Activated T-cell treated with anti-CD3 and anti-CD28 coated beads, Interleukin-2, amount 50 U/mL, for 24 hours (primary cell): Measurements from ENCODE around the gene SLC2A4RG.

Experiments
- DNase-seq: peaks from one replicate; pipeline ENCODE4 v3.0.0-alpha.2; 2020
- H3K27ac Mint-ChIP-seq: 2 replicates; pipeline ENCODE4 v1.8.0; 2020; ENCODE audit warnings: mild to moderate bottlenecking, mixed read lengths
- H3K27me3 Mint-ChIP-seq: 2 replicates; pipeline ENCODE4 v1.8.0; 2020; ENCODE audit warnings: mixed read lengths
- H3K36me3 Mint-ChIP-seq: 2 replicates; pipeline ENCODE4 v1.8.0; 2020; ENCODE audit warnings: low read depth, mixed read lengths
- H3K4me1 Mint-ChIP-seq: 2 replicates; pipeline ENCODE4 v1.8.0; 2020; ENCODE audit warnings: low read depth, mixed read lengths
- H3K4me3 Mint-ChIP-seq: 2 replicates; pipeline ENCODE4 v1.8.0; 2020; ENCODE audit warnings: mild to moderate bottlenecking, moderate library complexity, mixed read lengths
- H3K9me3 Mint-ChIP-seq: 2 replicates; pipeline ENCODE4 v1.8.0; 2020; ENCODE audit warnings: mixed read lengths

SLC2A4RG gene

GRCh38 chr20:63791497-63792156, 52.1 kb downstream of the SLC2A4RG start:
- H3K27ac Mint-ChIP-seq: no peak overlapping the region

GRCh38 chr20:63792866-63793265, 53.3 kb downstream of the SLC2A4RG start:
- Mint-ChIP-seq H3K9me3 (no peaks in the 10 kb centered on the region), H3K4me3 (no peak overlapping the region), H3K27me3 (peaks cover 15% of the 10 kb centered on the region), H3K27ac (no peak overlapping the region), H3K36me3 (no peaks in the 10 kb centered on the region), H3K4me1 (peaks cover 3% of the 10 kb centered on the region)
- DNase-seq: no peak

More at GRCh38 chr20:63791497-63792156, 52.1 kb downstream of the SLC2A4RG start:
- no peak for DNase-seq
- Mint-ChIP-seq H3K4me3 (no peak overlapping the region), H3K4me1 (peaks cover 3% of the 10 kb centered on the region), H3K27me3 (peaks cover 15% of the 10 kb centered on the region), H3K36me3 (no peaks in the 10 kb centered on the region), H3K9me3 (no peaks in the 10 kb centered on the region)
